ENCODE results near the gene FBXL3.
"Not testable (repeated sequence)": the region's sequence is repeated elsewhere in the genome, so short reads cannot be mapped to it uniquely, and the experiment has no call there.

FBXL3 gene

GRCh38 chr13:77016888-77017623, 9.9 kb downstream of the FBXL3 start:
- in situ Hi-C loops (cut with MboI; ENCODE audit: low pct_unique_long_range_greater_than_20kb, low sequenced_read_pairs, unreplicated experiment), result no loop called here
- no peak for TF ChIP-seq CTCF (IDR thresholded peaks at IDR 0.05; ENCODE audit: extremely low read depth, insufficient read depth, missing control alignments)
- DNase-seq (ENCODE audit: low spot score), result no peak

GRCh38 chr13:77016251-77016812, 10.6 kb downstream of the FBXL3 start:
- no peak for DNase-seq (ENCODE audit: low spot score)
- in situ Hi-C loops (cut with MboI; ENCODE audit: low pct_unique_long_range_greater_than_20kb, low sequenced_read_pairs, unreplicated experiment), result no loop called here
- no peak for TF ChIP-seq CTCF (IDR thresholded peaks at IDR 0.05; ENCODE audit: extremely low read depth, insufficient read depth, missing control alignments)

GRCh38 chr13:77014906-77015685, 11.9 kb downstream of the FBXL3 start:
- no peak for DNase-seq (ENCODE audit: low spot score)
- in situ Hi-C loops (cut with MboI; ENCODE audit: low pct_unique_long_range_greater_than_20kb, low sequenced_read_pairs, unreplicated experiment), result no loop called here
- TF ChIP-seq CTCF (IDR thresholded peaks at IDR 0.05; ENCODE audit: extremely low read depth, insufficient read depth, missing control alignments), result no peak

- no peak for TF ChIP-seq CTCF (IDR thresholded peaks at IDR 0.05; ENCODE audit: extremely low read depth, insufficient read depth, missing control alignments)
- DNase-seq (ENCODE audit: low spot score), result no peak
- in situ Hi-C loops (cut with MboI; ENCODE audit: low pct_unique_long_range_greater_than_20kb, low sequenced_read_pairs, unreplicated experiment), result no loop called here
Observed at GRCh38 chr13:77013853-77014542, 13.0 kb downstream of the FBXL3 start.

GRCh38 chr13:77009719-77010118, 17.2 kb downstream of the FBXL3 start:
- in situ Hi-C loops (cut with MboI; ENCODE audit: low pct_unique_long_range_greater_than_20kb, low sequenced_read_pairs, unreplicated experiment), result not testable (repeated sequence)

GRCh38 chr13:77009011-77009410, 17.9 kb downstream of the FBXL3 start:
- in situ Hi-C loops (cut with MboI; ENCODE audit: low pct_unique_long_range_greater_than_20kb, low sequenced_read_pairs, unreplicated experiment), result no loop called here
- DNase-seq (ENCODE audit: low spot score), result no peak

More at GRCh38 chr13:77009719-77010118, 17.2 kb downstream of the FBXL3 start:
- DNase-seq (ENCODE audit: low spot score), result not testable (repeated sequence)

GRCh38 chr13:77008337-77008736, 18.6 kb downstream of the FBXL3 start:
- DNase-seq (ENCODE audit: low spot score); in situ Hi-C loops (cut with MboI; ENCODE audit: low pct_unique_long_range_greater_than_20kb, low sequenced_read_pairs, unreplicated experiment): not testable (repeated sequence)

More at GRCh38 chr13:77009011-77009410, 17.9 kb downstream of the FBXL3 start:
- no peak for TF ChIP-seq CTCF (IDR thresholded peaks at IDR 0.05; ENCODE audit: extremely low read depth, insufficient read depth, missing control alignments)

Data from GM13977 (cell line).